Measurements from ENCODE around the gene GOLGA6L24. TPM values are rescaled to one million over a fixed set of nuclear protein-coding genes. Genes with fewer than 3 reads are reported as not detected.

Gene GOLGA6L24, protein sequence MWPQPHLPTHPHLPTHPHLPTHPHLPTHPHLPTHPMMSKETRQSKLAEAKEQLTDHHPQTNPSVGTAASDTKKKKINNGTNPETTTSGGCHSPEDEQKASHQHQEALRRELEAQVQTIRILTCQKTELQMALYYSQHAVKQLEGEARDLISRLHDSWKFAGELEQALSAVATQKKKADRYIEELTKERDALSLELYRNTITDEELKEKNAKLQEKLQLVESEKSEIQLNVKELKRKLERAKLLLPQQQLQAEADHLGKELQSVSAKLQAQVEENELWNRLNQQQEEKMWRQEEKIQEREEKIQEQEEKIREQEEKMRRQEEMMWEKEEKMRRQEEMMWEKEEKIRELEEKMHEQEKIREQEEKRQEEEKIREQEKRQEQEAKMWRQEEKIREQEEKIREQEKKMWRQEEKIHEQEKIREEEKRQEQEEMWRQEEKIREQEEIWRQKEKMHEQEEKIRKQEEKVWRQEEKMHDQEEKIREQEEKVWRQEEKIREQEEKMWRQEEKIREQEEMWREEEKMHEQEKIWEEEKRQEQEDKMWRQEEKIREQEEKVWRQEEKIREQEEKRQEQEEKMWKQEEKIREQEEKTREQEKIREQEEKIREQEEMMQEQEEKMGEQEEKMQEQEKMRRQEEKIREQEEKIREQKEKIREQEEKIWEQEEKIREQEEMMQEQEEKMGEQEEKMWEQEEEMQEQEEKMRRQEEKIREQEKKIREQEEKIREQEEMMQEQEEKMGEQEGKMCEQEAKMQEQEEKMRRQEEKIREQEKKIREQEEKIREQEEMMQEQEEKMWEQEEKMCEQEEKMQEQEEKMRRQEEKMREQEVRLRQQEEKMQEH
- total RNA-seq, result not detected in 2 replicates

DNA sequence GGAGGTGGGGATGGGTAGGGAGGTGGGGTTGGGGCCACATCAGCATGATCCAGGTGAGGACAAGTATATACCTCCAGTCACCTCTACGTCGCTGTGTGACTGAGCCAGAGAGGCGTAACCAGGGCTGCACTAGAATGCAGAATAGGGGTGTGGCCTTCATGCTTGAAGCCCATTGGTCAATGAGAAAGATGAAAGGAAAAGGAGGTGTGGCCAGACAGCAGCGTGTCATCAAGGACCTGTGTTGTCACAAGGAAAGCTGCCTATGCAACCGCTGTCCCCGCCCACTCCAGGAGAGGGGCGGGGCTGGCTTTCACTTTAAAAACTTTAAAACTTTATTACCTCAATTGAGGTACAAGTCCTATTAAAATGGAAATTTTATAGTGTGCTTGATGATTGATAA, at the start of gene GOLGA6L24:
Gene GOLGA6L24 (minus strand): TSS at position 101 of the 400 bp plus-strand sequence. CDS start 61 bp downstream, at position 40.

GRCh38 chr15:28378364-28378763, 20.5 kb upstream of the GOLGA6L24 start, which contains the start of gene GOLGA8F:
GOLGA8F (plus strand) TSS chr15:28378664; CDS start chr15:28378762, 98 bp downstream.

DNA sequence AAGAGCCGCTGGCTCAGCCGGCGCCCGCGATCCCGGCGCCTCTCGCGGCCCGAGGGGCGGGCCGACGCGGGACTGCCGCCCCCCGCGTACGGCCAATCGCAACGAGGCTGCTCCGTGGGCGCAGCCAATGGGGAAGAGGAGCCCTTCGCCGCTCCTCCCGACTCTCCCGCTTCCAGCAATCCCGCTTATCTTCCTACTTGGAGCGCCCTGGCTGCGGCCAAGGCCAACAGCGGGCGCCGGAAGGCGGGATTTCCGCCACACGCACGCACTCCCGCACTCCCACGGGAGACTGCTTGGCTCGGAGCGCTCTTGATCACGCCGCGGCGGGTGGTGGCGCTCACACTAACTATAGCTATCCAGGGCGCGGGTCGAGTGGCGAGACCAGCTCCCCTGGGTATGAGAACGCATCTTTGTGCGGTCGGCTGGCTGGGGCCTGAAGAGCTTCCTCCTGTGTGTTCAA, 35.7 kb downstream of the GOLGA6L24 start, which contains the start of gene HERC2:
Gene HERC2 (minus strand): TSS at position 51 of the 460 bp plus-strand sequence. CDS start 746 bp downstream, outside the sequence.

Small RNA genes within 50 kb of the gene (small RNA-seq; reads per million reads assigned to genes)
- gene AC091304.5 (ENCODE audit: low replicate concordance), result not detected
- gene RN7SL238P (ENCODE audit: low replicate concordance), result not detected

Other genes starting within 250 kb of the GOLGA6L24 start
- 45.7 and 53.4 TPM in 2 replicates for gene HERC2, start 35.9 kb downstream of the GOLGA6L24 start, total RNA-seq
- not detected in 2 replicates for gene GOLGA8F, start 20.6 kb upstream of the GOLGA6L24 start, total RNA-seq
- gene GOLGA8G, start 174.9 kb upstream of the GOLGA6L24 start, total RNA-seq, result not detected in 2 replicates
- not detected in 2 replicates for gene GOLGA6L25, start 195.5 kb upstream of the GOLGA6L24 start, total RNA-seq

Data from placental pericyte (primary cell).